Coronary artery (tissue), 2 donors: Measurements from ENCODE around the gene TMEM184C.

Experiments used
- DNase-seq: peaks from one replicate; pipeline ENCODE4 v3.0.0-alpha.2; 2017; ENCODE audit warnings: low spot score
- H3K27ac ChIP-seq, 2 donors: fragments of 200-600 bp; sonication (generic); one replicate each; pipeline ENCODE4 v1.5.1; 2016 to 2019
- H3K4me3 ChIP-seq: fragments of 200-600 bp; sonication (generic); 2 replicates; pipeline ENCODE4 v1.5.1; 2016; ENCODE audit warnings: mild to moderate bottlenecking, moderate library complexity
- TF ChIP-seq, protein P1 (sequence below): fragments of 200-600 bp; sonication (generic); IDR thresholded peaks from one replicate; pipeline ENCODE4 v1.5.1; 2019; ENCODE audit warnings: antibody characterized with exemption

The TMEM184C gene

DNA sequence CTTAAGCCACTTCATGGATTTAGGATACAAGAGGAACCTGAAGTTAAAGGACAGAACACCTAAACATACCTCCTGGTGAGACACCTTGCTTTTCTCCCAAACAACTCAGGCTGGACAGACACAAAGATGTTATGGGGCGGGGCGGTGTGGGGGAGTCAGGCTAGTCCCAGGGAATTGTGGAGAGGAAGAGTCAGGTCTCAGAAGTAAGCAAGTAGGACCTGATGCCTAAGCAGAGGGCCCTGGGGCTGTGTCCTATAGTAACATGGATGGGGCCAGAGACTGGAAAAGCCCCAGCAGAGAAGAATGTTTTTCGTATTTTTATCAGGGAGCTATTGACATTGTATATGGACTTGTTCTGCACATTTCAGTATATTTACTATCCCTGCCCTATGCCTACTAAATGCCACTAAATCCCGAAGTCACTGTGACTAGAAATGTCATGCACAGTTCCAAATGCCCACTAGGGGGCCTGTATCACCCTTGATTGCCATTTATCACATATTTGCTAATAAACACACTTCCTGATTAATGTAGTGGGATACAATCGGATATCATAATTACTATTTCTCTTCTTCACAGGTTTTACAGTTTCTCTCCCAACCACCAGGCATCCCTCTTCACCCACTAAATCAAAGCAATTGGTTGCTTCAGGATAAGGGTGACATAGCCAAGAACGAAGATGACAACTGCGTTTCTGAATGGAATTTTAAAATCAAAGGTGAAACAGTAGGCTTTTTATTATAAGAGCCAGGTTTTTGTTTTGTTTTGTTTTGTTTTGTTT lies 90.9 kb downstream of the TMEM184C start:
- Histone ChIP-seq H3K4me3 (peak overlapping the region; percentile 26), H3K27ac (no peak overlapping the region)
- no peak for DNase-seq
- TF ChIP-seq, protein P1, sequence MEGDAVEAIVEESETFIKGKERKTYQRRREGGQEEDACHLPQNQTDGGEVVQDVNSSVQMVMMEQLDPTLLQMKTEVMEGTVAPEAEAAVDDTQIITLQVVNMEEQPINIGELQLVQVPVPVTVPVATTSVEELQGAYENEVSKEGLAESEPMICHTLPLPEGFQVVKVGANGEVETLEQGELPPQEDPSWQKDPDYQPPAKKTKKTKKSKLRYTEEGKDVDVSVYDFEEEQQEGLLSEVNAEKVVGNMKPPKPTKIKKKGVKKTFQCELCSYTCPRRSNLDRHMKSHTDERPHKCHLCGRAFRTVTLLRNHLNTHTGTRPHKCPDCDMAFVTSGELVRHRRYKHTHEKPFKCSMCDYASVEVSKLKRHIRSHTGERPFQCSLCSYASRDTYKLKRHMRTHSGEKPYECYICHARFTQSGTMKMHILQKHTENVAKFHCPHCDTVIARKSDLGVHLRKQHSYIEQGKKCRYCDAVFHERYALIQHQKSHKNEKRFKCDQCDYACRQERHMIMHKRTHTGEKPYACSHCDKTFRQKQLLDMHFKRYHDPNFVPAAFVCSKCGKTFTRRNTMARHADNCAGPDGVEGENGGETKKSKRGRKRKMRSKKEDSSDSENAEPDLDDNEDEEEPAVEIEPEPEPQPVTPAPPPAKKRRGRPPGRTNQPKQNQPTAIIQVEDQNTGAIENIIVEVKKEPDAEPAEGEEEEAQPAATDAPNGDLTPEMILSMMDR = peak; percentile 66

DNA sequence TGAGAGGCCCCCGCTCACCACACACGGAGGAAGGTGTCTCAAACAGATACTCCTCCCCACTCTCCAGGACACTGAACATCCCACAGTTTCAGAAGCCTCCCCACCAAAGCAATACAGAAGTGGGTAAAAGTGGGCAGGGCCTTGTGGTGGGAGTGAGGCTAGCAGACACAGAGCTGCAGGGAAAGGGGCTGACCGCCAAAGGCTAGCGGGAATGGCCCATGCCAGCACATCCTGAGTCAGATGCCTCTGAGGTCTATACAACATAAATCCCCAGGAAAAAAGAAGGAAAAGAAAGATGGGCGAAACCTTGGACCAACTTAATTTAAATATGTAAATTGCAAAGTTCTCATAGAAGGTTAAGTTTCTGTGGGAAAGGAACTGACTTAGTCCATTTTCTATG lies 92.8 kb downstream of the TMEM184C start:
- TF ChIP-seq, protein P1 = no peak
- Histone ChIP-seq H3K4me3 (no peak overlapping the region), H3K27ac (no peak overlapping the region)
- no peak for DNase-seq

DNA sequence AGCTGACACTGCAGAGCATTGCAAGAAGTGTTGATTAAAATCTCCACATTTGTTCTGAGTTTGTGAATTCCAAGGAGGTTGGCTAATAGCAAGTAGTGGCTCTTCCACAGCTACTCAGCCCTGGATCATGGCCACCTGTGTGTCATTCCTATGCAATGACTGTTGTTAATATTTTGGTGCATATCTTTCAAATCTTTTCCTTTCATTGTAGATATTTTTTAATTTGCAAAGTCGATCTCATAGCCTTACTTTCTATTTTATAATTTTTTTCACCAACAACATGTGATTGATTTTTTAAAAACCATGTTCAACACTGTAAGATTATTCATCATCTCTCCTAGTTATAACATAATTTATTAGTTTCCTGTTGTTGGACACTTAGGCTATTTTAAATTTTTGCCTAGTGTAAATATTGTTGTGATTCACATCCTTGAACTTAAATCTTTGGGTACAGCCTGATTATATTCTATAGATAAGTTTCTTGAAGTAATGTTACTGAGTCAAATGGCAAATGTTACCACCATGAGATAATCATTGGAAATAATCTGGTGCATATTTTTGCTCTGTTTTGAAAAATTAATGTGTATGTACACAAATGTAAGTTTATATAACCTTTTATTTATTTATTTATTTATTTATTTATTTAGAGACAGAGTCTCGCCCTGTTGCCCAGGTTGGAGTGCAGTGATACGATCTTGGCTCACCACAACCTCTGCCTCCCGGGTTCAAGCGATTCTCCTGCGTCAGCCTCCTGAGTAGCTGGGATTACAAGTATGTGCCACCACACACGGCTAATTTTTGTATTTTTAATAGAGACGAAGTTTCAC lies 97.6 kb downstream of the TMEM184C start:
- H3K4me3 ChIP-seq = no peak overlapping the region
- H3K27ac ChIP-seq = no peak overlapping the region
- TF ChIP-seq, protein P1 = no peak
- DNase-seq = no peak

DNA sequence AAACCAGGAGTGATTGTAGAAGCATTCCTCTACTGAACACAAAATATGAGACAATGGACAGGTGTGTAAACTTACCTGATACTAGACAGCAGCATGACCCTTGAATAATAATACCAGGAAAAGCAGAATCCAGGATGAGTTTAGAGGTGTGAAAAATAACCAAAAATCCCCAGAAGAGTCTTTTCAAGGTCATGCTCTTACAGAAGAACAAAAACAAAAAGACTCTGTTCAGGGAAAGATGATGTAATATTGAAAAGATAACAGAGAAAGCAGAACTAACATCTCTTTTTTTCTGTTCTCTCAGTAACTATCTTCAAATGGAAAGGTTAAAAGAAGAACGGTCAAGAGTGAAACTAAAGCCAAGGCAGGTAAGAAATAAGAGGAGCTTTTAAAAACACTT lies 100.7 kb downstream of the TMEM184C start:
- H3K4me3 ChIP-seq = no peak overlapping the region
- no peak overlapping the region for H3K27ac ChIP-seq
- DNase-seq = no peak
- TF ChIP-seq, protein P1 = no peak
